AG10803 (cell line): ENCODE measurements around the gene WDR33.

Experiments used
- DNase-seq: peaks from one replicate; pipeline ENCODE4 v3.0.0; 2010; ENCODE audit warnings: low read depth
- H3K4me3 ChIP-seq: 2 replicates; pipeline ENCODE4 v1.5.1; 2011; ENCODE audit warnings: mild to moderate bottlenecking, low read length, control low read depth
- TF ChIP-seq, protein P1 (sequence below): conservative IDR thresholded peaks from 2 replicates; pipeline ENCODE4 v1.5.1; 2011; ENCODE audit warnings: mild to moderate bottlenecking, low read length, control low read depth, inconsistent platforms

WDR33 gene

GRCh38 chr2:127680706-127681287 lies 130.2 kb downstream of the WDR33 start:
- DNase-seq = no peak
- TF ChIP-seq, protein P1, sequence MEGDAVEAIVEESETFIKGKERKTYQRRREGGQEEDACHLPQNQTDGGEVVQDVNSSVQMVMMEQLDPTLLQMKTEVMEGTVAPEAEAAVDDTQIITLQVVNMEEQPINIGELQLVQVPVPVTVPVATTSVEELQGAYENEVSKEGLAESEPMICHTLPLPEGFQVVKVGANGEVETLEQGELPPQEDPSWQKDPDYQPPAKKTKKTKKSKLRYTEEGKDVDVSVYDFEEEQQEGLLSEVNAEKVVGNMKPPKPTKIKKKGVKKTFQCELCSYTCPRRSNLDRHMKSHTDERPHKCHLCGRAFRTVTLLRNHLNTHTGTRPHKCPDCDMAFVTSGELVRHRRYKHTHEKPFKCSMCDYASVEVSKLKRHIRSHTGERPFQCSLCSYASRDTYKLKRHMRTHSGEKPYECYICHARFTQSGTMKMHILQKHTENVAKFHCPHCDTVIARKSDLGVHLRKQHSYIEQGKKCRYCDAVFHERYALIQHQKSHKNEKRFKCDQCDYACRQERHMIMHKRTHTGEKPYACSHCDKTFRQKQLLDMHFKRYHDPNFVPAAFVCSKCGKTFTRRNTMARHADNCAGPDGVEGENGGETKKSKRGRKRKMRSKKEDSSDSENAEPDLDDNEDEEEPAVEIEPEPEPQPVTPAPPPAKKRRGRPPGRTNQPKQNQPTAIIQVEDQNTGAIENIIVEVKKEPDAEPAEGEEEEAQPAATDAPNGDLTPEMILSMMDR = no peak
- H3K4me3 ChIP-seq = no peak overlapping the region

DNA sequence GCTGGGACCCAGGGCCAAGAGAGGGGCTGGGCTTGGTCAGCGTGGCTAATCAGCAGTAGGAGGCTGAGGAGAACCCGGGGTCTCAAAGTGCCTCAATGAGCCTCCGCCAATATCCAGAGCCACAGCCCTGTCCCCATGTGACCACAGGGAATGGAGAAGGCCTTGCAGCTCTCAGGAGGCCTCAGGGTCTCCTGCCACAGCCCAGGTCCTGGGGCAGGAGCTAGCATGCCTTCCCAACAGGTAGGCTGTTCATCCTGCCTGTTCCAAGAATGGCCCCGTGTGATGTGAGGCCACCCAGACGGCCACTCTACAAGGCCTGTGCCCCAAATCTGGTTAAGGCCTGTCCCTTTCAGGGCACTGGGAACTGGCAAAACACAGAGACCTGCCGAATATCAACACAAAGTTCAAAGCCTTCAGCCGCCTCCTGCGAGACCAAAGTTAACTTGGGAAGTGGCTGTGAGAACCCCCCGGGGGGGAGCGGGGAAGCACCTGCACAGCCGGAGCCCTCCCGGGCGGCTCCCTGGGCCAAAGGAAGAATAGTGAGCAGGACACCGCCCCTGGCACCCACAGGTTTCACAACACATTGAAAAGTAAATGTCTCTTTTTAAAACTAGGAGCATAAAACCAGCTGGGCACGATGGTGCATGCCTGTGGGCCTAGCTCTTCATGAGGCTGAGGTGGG lies 131.2 kb downstream of the WDR33 start:
- TF ChIP-seq, protein P1 = no peak
- DNase-seq = no peak
- H3K4me3 ChIP-seq = no peak overlapping the region

DNA sequence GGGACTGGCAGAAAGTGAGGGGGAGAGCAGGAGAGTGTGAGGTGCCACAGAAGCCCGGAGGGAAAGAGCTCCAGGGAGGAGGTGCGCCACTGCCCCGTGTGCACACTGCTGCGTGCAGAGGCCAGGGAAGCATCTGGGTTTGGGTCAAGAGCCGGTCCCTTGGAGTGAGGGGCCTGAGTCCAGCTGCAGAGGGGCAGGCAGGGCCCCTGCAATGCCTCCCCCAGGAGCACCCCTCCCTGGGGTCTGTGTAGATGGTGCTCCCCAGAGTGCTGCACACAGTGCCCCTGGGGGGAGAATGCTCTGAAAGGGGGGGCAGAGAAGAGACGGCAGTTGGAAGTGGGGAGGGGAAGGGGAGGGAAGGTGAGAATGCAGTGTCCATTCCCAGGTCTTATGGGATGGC lies 132.0 kb downstream of the WDR33 start:
- no peak overlapping the region for H3K4me3 ChIP-seq
- no peak for DNase-seq
- TF ChIP-seq, protein P1 = no peak

DNA sequence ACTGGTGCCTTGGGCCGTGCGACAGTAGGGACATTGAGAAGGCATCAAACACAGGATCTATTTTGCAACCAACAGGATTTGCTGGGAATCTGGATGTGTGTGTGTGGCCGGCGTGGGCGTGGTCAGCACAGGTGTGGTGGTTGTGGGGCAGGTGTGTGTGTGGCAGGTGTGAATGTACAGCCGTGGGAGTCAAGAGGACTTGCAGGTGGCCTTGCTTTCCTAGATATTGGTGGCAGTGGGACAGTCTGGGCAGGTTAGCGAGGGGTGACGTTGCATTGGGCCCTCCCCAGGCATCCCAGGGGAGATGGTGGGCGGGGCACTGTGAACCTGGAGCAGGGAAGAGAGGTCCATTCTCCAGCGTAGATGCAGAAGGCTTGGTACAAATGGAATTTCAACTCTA lies 132.4 kb downstream of the WDR33 start:
- no peak overlapping the region for H3K4me3 ChIP-seq

DNA sequence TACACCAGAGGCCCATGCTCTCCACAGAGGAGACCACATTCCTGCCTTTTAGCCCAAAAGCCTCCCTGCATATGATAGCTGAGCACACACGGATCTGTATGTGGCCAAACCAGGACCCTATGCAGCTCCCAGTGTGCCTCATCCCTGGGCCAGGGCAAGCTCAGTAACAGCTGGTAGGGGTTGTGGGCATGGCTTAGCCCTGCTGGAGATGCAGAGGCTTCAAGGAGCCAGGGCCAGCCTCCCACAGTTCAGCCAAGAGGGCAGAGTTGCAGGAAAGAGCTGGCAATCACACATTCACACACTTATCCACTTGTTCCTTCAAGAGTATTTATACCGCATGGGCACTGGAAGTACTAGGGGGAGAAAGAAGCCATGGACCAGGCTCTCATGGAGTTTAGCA lies 134.1 kb downstream of the WDR33 start:
- TF ChIP-seq, protein P1 = no peak
- no peak overlapping the region for H3K4me3 ChIP-seq
- DNase-seq = no peak

More for the DNA sequence above, 132.4 kb downstream of the WDR33 start:
- no peak for DNase-seq
- TF ChIP-seq, protein P1 = no peak

- peak; percentile 62 for DNase-seq
- H3K4me3 ChIP-seq = peak within 1 kb of the TSS; percentile 70
- TF ChIP-seq, protein P1 = 0 out of 2 replicates have a peak, but pooled peaks have one; percentile 17
These were observed 135.4 kb downstream of the WDR33 start, which contains the start of gene LIMS2 for GRCh38 chr2:127675331-127676261. Gene LIMS2, minus strand, starts transcription at chr2:127675530. Its CDS starts 506 bp downstream, at chr2:127675024.
